HCEC 1CT (cell line): Measurements from ENCODE around the gene HDAC4.

ENCODE experiments used
- DNase-seq: peaks from one replicate; pipeline ENCODE4 v3.0.0-alpha.2; 2017

Gene HDAC4

GRCh38 chr2:239229545-239230279, 171.1 kb downstream of the HDAC4 start:
- DNase-seq, result no peak

GRCh38 chr2:239227661-239228371, 173.0 kb downstream of the HDAC4 start:
- no peak for DNase-seq

- DNase-seq, result no peak
Measured at GRCh38 chr2:239226677-239227581, 173.9 kb downstream of the HDAC4 start.

GRCh38 chr2:239225871-239226561, 174.8 kb downstream of the HDAC4 start:
- peak; percentile 47 for DNase-seq

- no peak for DNase-seq
Measured at GRCh38 chr2:239225371-239225851, 175.4 kb downstream of the HDAC4 start.

GRCh38 chr2:239224955-239225354, 175.9 kb downstream of the HDAC4 start:
- no peak for DNase-seq

GRCh38 chr2:239224199-239224570, 176.6 kb downstream of the HDAC4 start:
- DNase-seq, result no peak

GRCh38 chr2:239223310-239224198, 177.3 kb downstream of the HDAC4 start:
- peak; percentile 46 for DNase-seq

- DNase-seq, result peak; percentile 57
Measured at GRCh38 chr2:239222706-239223309, 178.0 kb downstream of the HDAC4 start.

- no peak for DNase-seq
Measured at GRCh38 chr2:239222312-239222660, 178.5 kb downstream of the HDAC4 start.

GRCh38 chr2:239220981-239221396, 179.8 kb downstream of the HDAC4 start:
- no peak for DNase-seq

GRCh38 chr2:239220341-239220740, 180.5 kb downstream of the HDAC4 start:
- no peak for DNase-seq

- no peak for DNase-seq
Measured at GRCh38 chr2:239216614-239217273, 184.1 kb downstream of the HDAC4 start.

GRCh38 chr2:239215988-239216613, 184.7 kb downstream of the HDAC4 start:
- no peak for DNase-seq

- DNase-seq, result no peak
Measured at GRCh38 chr2:239215136-239215925, 185.5 kb downstream of the HDAC4 start.

GRCh38 chr2:239214725-239215124, 186.1 kb downstream of the HDAC4 start:
- DNase-seq, result no peak

GRCh38 chr2:239213643-239214101, 187.1 kb downstream of the HDAC4 start:
- no peak for DNase-seq

GRCh38 chr2:239212929-239213642, 187.7 kb downstream of the HDAC4 start:
- no peak for DNase-seq
